ENCODE measurements around the gene NPIPB9.
"Not testable (repeated sequence)": the region's sequence is repeated elsewhere in the genome, so short reads cannot be mapped to it uniquely, and the experiment has no call there.

DNA sequence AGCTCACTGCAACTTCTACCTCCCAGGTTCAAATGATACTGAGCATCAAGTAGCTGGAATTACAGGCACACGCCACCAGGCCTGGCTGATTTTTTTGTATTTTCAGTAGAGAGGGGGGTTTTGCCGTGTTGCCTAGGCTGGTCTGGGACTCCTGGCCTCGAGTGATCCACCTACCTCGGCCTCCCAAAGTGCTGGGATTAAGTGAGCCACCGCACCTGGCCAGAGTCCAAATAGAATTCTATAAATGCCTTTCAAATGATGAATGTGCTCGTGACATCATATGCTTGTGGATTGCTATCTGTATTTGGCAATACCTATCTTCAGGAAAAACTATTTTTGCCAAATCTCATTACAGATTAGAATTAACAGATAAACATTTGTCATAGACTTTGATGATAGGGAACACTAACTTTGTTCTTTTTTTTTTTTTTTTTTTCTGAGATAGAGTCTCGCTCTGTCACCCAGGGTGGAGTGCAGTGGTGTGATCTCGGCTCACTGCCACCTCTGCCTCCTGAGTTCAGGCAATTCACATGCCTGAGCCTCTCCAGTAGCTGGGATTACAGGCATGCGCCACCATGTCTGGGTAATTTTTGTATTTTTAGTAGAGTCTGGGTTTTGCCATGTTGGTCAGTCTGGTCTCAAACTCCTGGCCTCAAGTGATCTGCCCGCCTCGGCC, 56.0 kb downstream of the NPIPB9 start:
- TF ChIP-seq, protein P1, sequence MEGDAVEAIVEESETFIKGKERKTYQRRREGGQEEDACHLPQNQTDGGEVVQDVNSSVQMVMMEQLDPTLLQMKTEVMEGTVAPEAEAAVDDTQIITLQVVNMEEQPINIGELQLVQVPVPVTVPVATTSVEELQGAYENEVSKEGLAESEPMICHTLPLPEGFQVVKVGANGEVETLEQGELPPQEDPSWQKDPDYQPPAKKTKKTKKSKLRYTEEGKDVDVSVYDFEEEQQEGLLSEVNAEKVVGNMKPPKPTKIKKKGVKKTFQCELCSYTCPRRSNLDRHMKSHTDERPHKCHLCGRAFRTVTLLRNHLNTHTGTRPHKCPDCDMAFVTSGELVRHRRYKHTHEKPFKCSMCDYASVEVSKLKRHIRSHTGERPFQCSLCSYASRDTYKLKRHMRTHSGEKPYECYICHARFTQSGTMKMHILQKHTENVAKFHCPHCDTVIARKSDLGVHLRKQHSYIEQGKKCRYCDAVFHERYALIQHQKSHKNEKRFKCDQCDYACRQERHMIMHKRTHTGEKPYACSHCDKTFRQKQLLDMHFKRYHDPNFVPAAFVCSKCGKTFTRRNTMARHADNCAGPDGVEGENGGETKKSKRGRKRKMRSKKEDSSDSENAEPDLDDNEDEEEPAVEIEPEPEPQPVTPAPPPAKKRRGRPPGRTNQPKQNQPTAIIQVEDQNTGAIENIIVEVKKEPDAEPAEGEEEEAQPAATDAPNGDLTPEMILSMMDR (IDR thresholded peaks at IDR 0.05), result not testable (repeated sequence)
- TF ChIP-seq EZH2phosphoT487 (IDR thresholded peaks at IDR 0.05), result not testable (repeated sequence)
